HG03378 (cell line): ENCODE data around the gene HBG2.
"Not testable (repeated sequence)": the region's sequence is repeated elsewhere in the genome, so short reads cannot be mapped to it uniquely, and the experiment has no call there.

Experiments
- ATAC-seq: cut with Tn5 transposase; IDR thresholded peaks from one replicate; pipeline ENCODE4 v1.9.1; 2021; ENCODE audit warnings: mild to moderate bottlenecking, moderate library complexity; ENCODE audit not compliant: unreplicated experiment

Gene HBG2

DNA sequence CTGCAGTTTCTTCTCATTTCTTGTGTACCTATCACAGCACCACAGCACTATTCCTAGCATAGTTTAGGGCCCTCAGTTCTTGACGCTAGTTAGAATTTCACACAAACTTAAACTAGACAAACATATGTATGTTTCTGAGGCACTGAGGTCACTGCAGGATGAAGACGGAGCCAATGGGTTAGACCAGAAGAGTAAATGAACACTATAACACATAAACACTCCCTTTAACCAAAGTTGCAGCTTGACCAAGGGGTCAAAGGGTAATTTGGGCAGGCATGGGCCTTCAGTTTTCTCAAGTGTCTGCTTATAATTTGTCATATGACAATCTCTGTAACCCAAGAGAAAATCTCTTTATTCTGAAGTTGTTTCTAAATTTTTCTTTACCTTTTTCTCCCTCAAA lies 28.0 kb upstream of the HBG2 start:
- no peak for ATAC-seq

DNA sequence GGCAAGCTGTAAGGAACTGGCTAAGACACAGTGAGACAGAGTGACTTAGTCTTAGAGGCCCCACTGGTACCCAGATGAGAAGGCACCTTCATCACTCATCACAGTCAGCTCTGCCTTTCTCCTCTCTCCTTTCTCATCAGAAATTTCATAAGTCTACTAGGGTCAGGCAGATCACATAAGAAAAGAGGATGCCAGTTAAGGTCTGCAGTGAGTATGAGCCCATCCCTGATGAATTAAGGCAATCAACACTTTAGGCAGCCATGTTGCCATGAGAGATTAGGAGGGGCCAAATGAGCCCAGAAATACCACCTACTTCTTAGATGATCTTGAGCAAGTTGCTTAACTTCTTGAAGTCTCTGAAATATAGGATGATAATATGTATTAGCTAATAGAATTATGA lies 27.0 kb upstream of the HBG2 start:
- no peak for ATAC-seq

DNA sequence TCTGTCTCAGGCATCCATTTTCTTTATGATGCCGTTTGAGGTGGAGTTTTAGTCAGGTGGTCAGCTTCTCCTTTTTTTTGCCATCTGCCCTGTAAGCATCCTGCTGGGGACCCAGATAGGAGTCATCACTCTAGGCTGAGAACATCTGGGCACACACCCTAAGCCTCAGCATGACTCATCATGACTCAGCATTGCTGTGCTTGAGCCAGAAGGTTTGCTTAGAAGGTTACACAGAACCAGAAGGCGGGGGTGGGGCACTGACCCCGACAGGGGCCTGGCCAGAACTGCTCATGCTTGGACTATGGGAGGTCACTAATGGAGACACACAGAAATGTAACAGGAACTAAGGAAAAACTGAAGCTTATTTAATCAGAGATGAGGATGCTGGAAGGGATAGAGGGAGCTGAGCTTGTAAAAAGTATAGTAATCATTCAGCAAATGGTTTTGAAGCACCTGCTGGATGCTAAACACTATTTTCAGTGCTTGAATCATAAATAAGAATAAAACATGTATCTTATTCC lies 26.1 kb upstream of the HBG2 start:
- peak; percentile 91 for ATAC-seq

DNA sequence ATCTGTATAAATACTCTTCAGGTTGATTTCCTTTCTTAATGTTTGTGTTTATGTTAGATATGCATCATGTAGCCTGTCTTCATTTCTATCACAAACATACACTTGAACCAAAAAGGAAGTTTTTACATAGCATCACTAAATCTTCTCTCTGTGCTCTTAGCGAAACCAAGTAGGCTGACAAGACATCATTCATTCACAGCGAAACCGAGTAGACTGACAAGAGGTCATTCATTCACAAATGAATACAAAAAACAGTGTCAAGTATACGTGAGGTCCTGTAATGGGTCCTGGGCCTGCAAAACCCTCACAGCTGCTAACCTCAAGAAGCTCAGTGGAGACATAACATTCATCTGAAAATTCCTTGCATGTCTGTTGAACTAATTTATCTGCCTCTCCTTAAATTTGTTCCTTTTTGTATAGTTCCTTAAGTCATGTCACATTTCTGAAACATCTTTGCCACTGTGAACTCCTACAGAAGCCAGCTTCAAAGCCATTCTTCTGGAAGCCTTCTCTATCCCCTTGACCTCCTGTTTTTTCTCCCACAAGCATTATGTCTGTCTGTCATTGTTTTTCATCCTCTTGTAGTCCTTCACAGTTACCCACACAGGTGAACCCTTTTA lies 25.0 kb upstream of the HBG2 start:
- no peak for ATAC-seq

DNA sequence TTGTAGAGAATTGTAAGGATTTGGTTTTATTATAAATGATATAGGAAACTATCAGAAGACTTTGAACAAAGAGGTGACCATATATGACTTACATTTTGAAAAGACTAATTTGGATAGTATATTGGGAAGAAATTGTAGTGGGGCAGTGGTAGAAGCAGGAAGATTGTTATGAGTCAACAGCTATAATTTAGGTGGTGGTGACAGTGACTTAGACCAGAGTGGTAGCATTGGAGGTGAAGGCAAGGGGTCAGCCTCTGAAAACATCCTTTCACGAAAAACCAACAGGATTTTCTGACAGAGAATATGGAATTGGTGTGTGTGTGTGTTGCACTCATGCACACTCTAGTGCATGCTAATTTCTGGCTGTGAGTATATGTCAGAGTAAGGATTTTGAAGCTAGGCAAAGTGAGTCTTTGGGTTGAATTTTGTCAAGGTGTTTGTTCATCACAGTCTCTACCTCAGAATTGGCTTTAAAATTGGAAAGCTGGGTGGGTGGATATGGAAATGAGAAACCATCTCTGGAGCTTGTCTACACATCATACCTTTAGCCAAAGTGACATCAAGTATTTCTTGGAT lies 23.3 kb upstream of the HBG2 start:
- peak; percentile 67 for ATAC-seq

DNA sequence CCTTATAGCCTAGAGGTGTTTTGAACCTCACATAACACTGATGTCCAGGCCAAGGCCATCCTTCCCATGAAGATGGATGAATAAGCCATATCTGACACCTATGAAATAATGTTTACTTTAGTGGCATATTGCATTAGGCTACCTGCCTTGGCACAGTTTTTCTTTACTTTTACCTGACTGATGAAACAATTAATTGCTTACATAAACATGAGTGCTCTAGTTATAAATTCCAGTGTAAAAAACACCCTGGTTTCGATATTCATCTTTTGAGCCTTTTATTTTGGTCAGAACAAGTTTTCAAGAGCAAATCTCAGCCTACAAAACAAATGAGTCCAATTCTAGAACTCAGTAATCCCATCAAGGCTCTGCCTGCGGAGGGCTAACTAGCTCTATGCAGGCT lies 22.1 kb upstream of the HBG2 start:
- ATAC-seq, result no peak

DNA sequence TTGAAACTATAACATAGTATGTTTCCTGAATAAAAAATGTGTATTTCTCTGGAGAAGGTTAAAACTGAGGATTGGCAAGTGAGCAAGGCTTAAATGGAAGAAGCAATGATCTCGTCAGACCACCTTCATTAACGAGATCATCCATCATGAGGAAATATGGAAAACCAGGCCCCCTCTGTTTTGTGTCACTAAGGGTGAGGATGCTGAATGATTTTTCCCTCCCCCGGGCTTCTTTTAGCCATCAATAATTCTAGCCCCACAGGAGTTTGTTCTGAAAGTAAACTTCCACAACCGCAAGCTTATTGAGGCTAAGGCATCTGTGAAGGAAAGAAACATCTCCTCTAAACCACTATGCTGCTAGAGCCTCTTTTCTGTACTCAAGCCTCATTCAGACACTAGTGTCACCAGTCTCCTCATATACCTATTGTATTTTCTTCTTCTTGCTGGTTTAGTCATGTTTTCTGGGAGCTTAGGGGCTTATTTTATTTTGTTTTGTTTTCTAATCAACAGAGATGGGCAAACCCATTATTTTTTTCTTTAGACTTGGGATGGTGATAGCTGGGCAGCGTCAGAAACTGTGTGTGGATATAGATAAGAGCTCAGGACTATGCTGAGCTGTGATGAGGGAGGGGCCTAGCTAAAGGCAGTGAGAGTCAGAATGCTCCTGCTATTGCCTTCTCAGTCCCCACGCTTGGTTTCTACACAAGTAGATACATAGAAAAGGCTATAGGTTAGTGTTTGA lies 21.0 kb upstream of the HBG2 start:
- no peak for ATAC-seq

DNA sequence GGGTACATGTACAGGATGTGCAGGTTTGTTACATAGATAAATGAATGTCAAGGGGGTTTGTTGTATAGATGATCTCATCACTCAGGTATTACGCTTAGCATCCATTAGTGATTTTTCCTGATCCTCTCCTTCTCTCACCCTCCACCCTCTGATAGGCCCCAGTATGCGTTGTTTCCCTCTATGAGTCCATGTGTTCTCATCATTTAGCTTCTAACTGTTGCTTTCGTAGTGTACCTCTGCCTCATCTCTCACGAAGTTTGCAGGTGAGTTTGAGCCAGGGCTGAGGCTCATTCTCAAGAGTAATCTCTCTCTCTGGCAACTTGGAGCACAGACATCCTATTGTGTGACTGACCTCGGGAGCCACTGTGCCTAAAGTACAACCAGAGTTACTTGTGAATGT lies 19.8 kb upstream of the HBG2 start:
- ATAC-seq, result no peak

DNA sequence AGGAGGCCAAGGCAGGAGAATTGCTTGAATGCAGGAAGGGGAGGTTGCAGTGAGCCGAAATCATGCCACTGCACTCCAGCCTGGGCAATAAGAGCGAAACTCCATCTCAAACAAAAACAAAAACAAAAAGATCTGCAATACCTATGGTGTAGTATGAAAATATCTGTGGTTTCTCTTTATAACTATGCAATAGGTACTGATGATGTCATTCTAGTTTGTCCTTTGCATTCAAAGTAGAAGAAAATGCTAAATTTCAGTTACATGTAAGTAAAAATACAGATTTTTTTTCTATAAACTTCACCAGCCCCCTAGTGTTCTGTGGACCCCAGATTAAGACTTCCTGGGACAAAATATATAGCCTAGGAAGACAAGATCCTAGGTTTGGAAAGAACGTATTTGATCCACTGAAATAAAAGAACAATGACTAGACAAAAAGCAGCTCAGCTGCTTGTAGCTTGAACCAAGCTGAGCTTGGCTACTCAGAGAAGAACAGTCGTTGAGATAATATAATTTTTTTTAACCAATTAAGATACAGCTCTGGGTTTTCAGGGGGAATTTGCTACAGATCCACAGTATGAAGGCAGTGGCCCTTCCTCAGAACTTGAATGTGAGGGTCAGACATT lies 17.9 kb upstream of the HBG2 start:
- no peak for ATAC-seq

DNA sequence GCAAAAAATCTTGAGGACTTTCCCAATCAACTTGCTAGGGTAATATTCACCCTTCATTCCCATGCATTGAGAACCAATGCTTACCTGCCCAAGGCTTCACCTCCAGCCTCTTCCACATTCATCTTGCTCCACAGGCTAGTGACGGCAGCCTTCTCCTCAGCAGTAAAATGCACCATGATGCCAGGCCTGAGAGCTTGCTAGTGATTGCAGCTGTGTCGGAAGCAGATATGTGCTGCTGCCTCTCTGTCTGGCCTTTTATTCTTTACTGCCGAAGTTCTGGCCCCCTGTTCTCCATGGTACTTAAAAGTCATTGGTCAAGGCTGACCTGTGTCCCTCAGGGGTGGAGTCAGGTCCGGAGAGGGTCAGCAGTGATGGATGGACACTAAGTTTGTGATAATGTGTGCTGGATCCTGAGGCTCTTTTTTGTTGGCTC lies 15.2 kb upstream of the HBG2 start, which contains the start of gene HBE1:
HBE1 (minus strand) TSS at position 231 of the 433 bp plus-strand sequence; CDS start at position 176, 55 bp downstream.
- no peak for ATAC-seq

DNA sequence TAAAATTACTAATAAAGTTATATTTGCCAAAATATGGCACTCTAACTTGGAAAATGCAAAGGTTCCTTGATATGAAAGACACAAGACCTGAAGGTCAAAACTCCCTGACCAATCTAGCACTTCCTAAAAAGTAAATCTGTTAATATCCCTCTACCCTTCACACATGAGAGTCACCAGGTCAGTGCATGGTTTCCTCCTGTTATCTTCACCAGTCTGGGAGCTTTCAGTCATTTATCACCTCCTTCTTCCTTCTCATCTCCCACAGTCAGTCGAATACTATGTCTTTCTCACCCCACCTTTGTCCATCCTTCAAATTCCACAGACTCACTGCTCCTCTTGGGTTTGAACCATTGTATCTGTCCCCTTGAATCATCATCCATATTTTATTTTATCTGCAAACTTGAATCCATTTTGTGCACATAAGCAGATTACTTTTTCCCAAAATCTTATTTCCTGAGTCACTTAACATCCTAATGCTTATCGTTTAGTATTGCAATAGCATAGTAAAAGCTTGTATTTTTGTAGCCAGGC lies 12.5 kb upstream of the HBG2 start:
- no peak for ATAC-seq

DNA sequence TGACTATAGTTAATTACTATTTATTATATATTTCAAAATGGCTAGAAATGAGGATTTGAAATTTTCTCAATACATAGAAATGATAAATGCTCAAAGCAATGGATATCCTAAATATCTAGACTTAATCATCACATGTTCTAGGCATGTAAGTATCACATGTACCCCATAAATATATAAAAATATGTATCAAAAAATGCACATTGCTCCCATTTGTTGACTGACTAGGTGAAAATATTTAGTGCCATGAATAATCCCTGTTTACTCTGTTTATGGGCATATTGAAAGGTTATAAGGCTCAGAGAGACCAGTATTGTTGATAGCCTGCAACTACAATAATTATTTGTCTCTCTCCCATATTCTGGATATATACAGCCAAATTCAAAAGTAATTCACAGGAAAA lies 12.0 kb upstream of the HBG2 start:
- ATAC-seq, result no peak

DNA sequence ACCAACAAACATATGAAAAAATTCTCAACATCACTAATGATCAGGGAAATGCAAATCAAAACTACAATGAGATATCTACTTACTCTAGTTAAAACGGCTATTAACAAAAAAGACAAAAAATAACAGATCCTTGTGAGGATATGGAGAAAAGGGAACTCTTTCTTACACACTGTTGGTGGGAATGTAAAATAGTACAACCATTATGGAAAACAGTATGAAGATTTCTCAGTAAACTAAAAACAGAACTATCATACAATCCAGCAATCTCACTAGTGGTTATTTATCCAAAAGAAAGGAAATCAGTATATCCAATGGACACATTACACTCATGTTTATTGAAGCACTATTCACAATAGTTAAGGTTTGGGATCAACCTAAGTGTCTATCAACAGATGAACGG lies 11.3 kb upstream of the HBG2 start:
- no peak for ATAC-seq

DNA sequence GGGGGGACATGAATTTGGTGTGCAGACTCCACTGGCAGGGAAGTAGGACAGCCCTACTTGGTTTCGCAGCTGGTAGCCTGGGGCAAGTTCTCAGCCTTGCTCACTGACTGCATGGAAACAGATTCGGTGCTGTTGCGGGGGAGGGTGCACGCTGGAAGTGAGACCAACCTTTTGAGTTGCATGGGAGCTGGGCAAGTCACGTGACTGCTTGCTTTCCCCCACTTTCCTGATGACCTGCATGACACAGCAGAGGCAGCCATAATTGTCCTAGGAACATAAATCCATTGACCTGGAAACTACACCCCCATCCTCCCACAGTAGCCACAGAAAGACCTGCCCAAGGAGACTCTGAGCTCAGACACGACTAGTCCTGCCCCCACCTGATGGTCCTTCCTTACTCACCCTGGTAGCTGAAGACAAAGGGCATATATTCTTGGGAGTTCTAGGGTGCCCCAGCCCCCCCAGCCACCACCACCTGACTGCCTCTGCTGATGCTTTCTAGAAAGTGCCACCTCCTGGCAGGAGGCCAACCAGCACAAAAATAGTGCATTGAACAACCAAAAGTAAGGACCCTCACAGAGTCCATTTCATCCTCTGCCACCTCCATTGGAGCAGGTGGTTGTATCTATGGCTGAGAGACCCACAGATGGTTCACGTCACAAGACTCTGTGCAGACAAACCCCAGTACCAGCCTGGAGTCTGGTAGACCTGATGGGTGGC lies 4.1 kb upstream of the HBG2 start:
- ATAC-seq, result no peak

DNA sequence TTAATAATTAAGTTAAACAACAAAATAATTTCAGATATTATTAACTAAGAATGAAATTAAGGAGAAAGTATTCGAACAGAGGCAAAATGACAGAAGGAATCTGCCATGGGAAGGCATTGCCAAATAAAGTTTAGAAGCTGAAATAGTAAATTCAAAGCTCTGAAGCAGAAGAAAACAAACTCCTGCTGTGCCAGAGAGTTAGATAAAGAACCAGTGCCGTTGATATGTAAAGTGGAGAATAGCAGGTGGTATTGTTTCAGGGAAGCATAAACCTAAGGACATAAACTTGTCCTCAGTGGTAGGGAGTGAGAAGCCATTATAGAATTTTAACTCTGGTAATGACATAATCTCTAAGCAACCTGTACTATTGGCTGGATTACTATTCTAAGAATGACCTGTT lies 2.7 kb upstream of the HBG2 start:
- ATAC-seq, result no peak

DNA sequence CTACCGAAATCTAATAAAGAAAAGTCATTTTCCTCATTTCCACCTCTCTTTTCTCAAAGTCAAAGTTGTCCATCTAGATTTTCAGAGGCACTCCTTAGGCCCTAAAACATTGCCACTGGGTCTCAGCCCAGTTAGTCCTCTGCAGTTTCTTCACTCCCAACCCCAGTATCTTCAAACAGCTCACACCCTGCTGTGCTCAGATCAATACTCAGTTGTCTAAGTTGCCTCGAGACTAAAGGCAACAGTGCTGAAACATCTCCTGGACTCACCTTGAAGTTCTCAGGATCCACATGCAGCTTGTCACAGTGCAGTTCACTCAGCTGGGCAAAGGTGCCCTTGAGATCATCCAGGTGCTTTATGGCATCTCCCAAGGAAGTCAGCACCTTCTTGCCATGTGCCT lies 558 bp downstream of the HBG2 start:
- not testable (repeated sequence) for ATAC-seq

DNA sequence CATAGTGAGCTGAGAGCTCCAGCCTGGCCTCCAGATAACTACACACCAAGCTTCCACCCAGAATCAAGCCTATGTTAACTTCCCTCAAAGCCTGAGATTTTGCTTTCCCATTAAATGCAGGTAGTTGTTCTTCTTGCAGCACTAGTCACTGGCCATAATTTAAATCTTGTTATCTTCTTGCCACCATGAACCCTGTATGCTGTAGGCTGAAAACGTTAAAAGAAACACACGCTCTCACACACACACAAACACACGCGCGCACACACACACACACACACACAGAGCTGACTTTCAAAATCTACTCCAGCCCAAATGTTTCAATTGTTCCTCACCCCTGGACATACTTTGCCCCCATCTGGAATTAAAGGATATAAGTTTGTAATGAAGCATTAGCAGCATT lies 1.1 kb downstream of the HBG2 start:
- ATAC-seq, result not testable (repeated sequence)

DNA sequence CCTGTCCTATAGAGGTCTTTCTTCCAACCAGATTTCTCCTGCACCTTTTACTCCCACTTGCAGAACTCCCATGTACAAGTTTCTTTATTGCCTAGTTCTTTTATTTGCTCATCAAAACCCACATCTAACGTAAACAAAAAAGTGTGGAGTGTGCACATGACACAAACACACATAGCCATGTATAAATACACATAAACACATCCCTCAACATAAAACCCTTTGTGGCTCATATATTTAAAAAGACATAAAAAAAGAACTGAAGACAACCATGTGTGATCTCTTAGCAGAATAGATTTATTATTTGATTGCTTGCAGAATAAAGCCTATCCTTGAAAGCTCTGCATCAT lies 1.7 kb downstream of the HBG2 start:
- ATAC-seq, result no peak

DNA sequence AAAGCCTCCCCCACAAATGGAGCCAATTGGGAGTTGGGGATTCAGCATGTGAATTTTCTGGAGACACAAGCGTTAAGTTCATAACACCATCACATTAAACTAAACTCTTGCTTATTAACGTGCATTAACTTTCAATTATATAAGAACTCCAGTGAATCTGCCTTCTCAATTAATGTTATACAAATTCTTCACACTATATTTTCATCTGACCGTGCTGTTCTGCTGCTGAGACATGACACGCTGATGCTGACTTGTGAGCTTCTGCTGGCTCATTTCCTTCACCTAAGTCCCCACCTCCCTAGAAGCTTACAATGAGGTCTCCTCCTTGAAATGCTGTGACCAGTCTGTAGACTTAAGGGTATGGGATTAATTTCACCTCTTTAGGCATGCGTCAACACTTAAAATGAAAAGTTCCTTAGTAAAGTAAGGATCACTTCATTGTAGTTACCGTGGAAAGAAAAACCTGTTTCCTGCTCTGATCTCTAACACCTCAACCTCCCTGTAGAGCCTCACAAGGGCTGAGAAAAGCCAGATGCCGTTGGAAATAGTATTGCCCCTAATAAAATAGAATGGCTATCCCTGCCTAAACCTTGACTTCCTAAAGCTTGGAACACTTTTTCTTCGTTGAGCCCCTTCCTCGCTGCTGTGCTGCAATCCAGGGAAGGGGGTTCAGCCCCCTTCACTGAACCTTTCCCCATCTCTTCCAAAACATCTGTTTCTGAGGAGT lies 2.2 kb downstream of the HBG2 start:
- ATAC-seq, result no peak

DNA sequence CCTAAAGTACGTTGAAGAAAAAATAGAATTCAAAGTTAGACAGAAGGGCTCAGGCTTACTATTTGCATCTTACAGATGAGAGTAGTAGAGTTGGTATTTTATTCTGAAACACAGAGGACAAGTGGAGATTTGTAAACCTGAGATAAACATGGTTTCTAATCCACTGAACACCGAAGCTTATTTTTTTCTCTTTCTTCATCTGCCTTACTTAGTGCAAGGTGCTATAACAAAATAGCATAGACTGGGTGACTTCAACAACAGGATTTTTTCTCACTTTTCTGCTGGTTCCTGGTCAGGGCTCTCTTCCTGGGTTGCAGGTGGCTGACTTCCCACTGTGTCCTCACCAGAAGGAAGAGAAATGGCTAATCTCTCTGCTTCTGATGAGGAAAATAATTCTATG lies 2.8 kb downstream of the HBG2 start:
- ATAC-seq, result no peak
